Colonic mucosa (tissue), 4 donors: ENCODE data around the gene STX7. TPM values are rescaled to one million over a fixed set of nuclear protein-coding genes. Genes with fewer than 3 reads are reported as not detected.

Source experiments
- DNase-seq: peaks from one replicate; pipeline ENCODE4 v3.0.0-alpha.2; 2020
- H3K27ac ChIP-seq: fragments of 200-600 bp; one replicate; pipeline ENCODE4 v1.8.0; 2021
- H3K27me3 ChIP-seq: fragments of 200-600 bp; one replicate; pipeline ENCODE4 v1.8.0; 2021
- H3K36me3 ChIP-seq: fragments of 200-600 bp; one replicate; pipeline ENCODE4 v1.8.0; 2021
- H3K4me1 ChIP-seq: fragments of 200-600 bp; one replicate; pipeline ENCODE4 v1.8.0; 2021; ENCODE audit warnings: mild to moderate bottlenecking
- H3K4me3 ChIP-seq: fragments of 200-600 bp; one replicate; pipeline ENCODE4 v1.8.0; 2021
- H3K9ac ChIP-seq, 2 donors: one replicate each; pipeline ENCODE4 v1.7.0; 2013; ENCODE audit warnings: control low read depth in 2 of 2, low read depth in 2 of 2, low read length in 2 of 2
- H3K9me3 ChIP-seq: fragments of 200-600 bp; one replicate; pipeline ENCODE4 v1.8.0; 2021
- intact Hi-C: fragments of 100-400 bp; cut with DNase I; formaldehyde crosslinking; loops from one replicate; pipeline ENCODE4 v1.14.1; 2022
- total RNA-seq, 2 donors: library from RNA; stranded (reverse); fragmentation: NEBNext Ultra II Directional in 1 of 2; extraction: Animal tissue kit (Norgen Biotek cat#: 25700) in 1 of 2; gene quantifications; one replicate each; pipeline ENCODE4 v1.2.1, GENCODE V29; 2021
- TF ChIP-seq, protein P1 (sequence below): fragments of 200-600 bp; IDR thresholded peaks from one replicate; pipeline ENCODE4 v1.8.0; 2022; ENCODE audit warnings: antibody characterized with exemption, mild to moderate bottlenecking
- donor health status: healthy.
- donor health status: DM: no; HTN: no; CAD: no.
- donor health status: DM: no; HTN: no; CAD: no.

The STX7 gene
- total RNA-seq, 2 donors from 2014 or later = 30.5 to 52.8 TPM

DNA sequence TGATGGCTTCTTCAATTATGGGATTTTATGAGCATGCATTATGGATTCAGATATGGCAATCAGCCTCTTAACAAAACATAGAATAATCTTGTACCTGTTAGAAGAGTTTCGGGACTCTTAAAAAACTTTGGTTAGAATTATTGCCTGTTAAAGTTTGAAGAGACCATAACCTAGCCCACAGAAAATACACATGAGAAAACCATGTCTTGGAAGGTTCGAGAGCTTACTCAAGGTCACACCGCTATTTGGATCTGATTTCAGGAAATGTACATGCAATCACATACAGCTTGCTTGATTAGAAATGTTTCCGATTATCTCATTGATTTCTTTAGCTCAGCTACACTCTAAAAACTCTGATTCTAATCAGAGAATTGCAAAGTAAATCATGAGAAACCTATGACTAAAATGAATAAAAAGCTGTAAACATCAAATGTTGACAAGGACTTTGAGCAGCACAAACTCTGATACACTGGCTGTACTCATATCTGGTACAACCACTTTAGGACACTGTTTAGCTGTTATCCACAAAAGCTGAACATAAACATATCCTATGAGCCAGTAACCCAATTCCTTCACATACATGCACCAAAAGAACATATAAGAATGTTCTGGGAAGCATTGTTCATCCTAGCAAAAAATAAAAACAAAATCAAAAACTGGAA is 16.3 kb downstream of the STX7 start:
- Histone ChIP-seq H3K27me3 (no peaks in the 10 kb centered on the region), H3K9me3 (no peaks in the 10 kb centered on the region), H3K9ac (no peak overlapping the region), H3K36me3 (no peaks in the 10 kb centered on the region), H3K27ac (no peak overlapping the region), H3K4me1 (no peaks in the 10 kb centered on the region), H3K4me3 (no peak overlapping the region)
- TF ChIP-seq, protein P1, sequence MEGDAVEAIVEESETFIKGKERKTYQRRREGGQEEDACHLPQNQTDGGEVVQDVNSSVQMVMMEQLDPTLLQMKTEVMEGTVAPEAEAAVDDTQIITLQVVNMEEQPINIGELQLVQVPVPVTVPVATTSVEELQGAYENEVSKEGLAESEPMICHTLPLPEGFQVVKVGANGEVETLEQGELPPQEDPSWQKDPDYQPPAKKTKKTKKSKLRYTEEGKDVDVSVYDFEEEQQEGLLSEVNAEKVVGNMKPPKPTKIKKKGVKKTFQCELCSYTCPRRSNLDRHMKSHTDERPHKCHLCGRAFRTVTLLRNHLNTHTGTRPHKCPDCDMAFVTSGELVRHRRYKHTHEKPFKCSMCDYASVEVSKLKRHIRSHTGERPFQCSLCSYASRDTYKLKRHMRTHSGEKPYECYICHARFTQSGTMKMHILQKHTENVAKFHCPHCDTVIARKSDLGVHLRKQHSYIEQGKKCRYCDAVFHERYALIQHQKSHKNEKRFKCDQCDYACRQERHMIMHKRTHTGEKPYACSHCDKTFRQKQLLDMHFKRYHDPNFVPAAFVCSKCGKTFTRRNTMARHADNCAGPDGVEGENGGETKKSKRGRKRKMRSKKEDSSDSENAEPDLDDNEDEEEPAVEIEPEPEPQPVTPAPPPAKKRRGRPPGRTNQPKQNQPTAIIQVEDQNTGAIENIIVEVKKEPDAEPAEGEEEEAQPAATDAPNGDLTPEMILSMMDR = no peak
- DNase-seq = no peak
- intact Hi-C loops = no loop called here

DNA sequence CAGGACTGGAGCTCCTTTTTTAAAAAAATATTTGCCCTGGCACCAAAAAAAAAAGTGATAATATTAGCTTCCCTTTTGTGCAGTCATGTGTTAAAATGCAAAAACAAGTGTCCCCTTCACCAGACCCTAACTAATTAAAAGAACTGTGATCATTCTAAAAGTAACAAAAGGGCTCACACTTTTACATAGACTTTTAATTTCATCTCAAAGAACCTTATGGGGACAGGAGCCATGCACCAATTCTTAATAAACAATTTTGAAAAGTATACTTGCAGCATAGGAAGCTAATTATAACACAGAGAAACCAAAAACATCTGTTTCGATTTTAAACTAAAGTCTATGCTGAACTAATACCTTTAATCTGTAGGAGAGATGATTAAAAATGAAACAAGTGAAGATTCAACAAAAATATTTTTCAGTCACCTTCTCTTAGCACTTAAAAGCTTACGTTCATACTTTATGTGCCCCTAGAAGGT is 17.3 kb downstream of the STX7 start:
- no peak overlapping the region for H3K27ac ChIP-seq
- H3K27me3 ChIP-seq = no peaks in the 10 kb centered on the region
- H3K9me3 ChIP-seq = no peaks in the 10 kb centered on the region
- no peaks in the 10 kb centered on the region for H3K36me3 ChIP-seq
- no peak for DNase-seq
- no peak overlapping the region for H3K4me3 ChIP-seq
- no peak overlapping the region for H3K9ac ChIP-seq
- H3K4me1 ChIP-seq = no peaks in the 10 kb centered on the region
- intact Hi-C loops = no loop called here
- TF ChIP-seq, protein P1 = no peak

DNA sequence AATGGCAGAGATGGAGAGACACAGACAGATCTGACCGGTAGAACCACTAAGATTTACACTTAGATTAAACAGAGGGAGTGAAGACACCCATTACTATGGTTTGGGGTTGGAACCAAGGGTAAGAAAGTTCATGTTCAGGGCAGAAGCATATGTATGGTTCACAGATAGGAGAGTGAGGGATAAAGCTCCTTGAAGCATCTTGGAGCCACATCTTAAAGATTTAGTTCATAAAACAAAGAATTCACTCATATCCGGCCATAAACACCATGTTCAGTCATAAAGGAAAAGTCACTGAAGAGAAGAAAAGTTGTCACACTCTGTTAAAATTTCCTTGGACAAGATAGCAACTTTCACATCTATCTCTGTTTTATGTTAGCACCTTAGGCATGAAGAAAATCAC is 18.0 kb downstream of the STX7 start:
- TF ChIP-seq, protein P1 = no peak
- H3K36me3 ChIP-seq = no peaks in the 10 kb centered on the region
- H3K27ac ChIP-seq = no peak overlapping the region
- H3K9ac ChIP-seq = no peak overlapping the region
- no peaks in the 10 kb centered on the region for H3K9me3 ChIP-seq
- intact Hi-C loops = no loop called here
- H3K4me3 ChIP-seq = no peak overlapping the region
- DNase-seq = no peak
- no peaks in the 10 kb centered on the region for H3K27me3 ChIP-seq
- H3K4me1 ChIP-seq = no peaks in the 10 kb centered on the region

DNA sequence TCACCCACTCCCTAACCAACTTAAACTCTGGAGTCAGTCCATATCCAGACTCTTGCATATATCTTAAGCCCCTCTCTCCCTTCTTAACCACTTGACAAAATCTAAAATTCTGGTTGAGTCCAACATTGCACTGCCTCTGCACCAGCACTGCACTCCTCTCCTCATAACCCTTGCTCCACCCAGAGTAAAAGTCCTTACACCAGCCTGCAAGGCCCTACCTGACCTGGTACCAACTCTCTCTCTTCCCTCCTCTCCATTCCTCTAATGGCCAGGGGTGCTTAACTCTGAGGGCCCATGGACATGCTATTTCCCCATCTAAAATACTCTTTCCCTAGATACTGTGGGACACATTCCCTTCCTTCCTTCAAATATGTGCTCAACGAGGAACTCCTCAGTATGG is 21.0 kb downstream of the STX7 start:
- TF ChIP-seq, protein P1 = no peak
- H3K36me3 ChIP-seq = no peaks in the 10 kb centered on the region
- no peaks in the 10 kb centered on the region for H3K9me3 ChIP-seq
- intact Hi-C loops = no loop called here
- H3K4me1 ChIP-seq = no peaks in the 10 kb centered on the region
- no peak overlapping the region for H3K9ac ChIP-seq
- no peak overlapping the region for H3K27ac ChIP-seq
- DNase-seq = no peak
- H3K4me3 ChIP-seq = no peak overlapping the region
- H3K27me3 ChIP-seq = no peaks in the 10 kb centered on the region

DNA sequence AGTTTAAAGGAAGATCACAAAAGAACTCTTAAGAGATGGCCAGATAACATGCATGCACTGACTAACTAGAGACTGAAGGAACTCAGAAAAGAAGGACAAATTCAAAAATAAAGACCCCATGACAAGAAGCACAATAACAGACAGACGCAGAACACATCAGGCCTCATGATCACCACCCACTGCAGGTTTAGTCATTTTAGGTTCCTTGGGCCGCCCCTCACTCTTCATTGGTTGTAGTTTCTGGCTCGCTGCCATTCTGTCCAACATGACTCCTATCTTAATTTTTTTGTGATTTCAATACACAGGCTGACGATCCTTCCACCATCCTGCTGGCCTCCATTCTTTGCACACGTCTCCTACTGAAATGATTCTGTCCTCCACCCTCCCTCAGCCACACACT is 21.6 kb downstream of the STX7 start:
- Histone ChIP-seq H3K4me1 (no peaks in the 10 kb centered on the region), H3K36me3 (no peaks in the 10 kb centered on the region), H3K27me3 (no peaks in the 10 kb centered on the region), H3K27ac (no peak overlapping the region), H3K9me3 (no peaks in the 10 kb centered on the region), H3K9ac (no peak overlapping the region), H3K4me3 (no peak overlapping the region)
- TF ChIP-seq, protein P1 = no peak
- intact Hi-C loops = no loop called here
- no peak for DNase-seq
